Esophagus squamous epithelium (tissue), 5 donors: ENCODE results near the gene SIPA1L2. TPM values are rescaled to one million over a fixed set of nuclear protein-coding genes. Genes with fewer than 3 reads are reported as not detected.
"Not testable (repeated sequence)": the region's sequence is repeated elsewhere in the genome, so short reads cannot be mapped to it uniquely, and the experiment has no call there.

Experiments used
- DNase-seq: peaks from one replicate; lab custom pipeline; 2025; lab: John Stamatoyannopoulos, UW
- H3K27ac ChIP-seq, 4 donors: fragments of 200-600 bp; sonication (generic); one replicate each; pipeline ENCODE4 v1.5.1; 2016 to 2019; ENCODE audit warnings: mild to moderate bottlenecking in 1 of 4
- H3K27me3 ChIP-seq, 4 donors: fragments of 200-600 bp; sonication (generic); 1 replicate in 3 of 4; 2 replicates in 1 of 4; pipeline versions ENCODE4 v1.5.1 to v1.6.0; 2017 to 2021; ENCODE audit warnings: antibody characterized with exemption in 1 of 4
- H3K36me3 ChIP-seq, 3 donors: fragments of 200-600 bp; sonication (generic); one replicate each; pipeline ENCODE4 v1.5.1; 2016 to 2019
- H3K4me1 ChIP-seq, 3 donors: fragments of 200-600 bp; sonication (generic); one replicate each; pipeline ENCODE4 v1.5.1; 2017 to 2019
- H3K4me3 ChIP-seq, 4 donors: fragments of 200-600 bp; sonication (generic); 1 replicate in 3 of 4; 2 replicates in 1 of 4; pipeline ENCODE4 v1.5.1; 2016 to 2019; ENCODE audit warnings: mild to moderate bottlenecking in 2 of 4, moderate library complexity in 1 of 4
- H3K9me3 ChIP-seq, 3 donors: fragments of 200-600 bp; sonication (generic); one replicate each; pipeline ENCODE4 v1.5.1; 2016 to 2019
- POLR2A ChIP-seq, 4 donors: fragments of 450-650 bp; IDR thresholded peaks; one replicate each; pipeline ENCODE4 v1.6.1; 2017; ENCODE audit warnings: antibody characterized with exemption in 4 of 4, mild to moderate bottlenecking in 4 of 4, moderate library complexity in 3 of 4
- WGBS, 2 donors: methylation state at CpG; one replicate each; pipeline ENCODE4 v1.1.5; 2018; 5-methylcytosine and 5-hydroxymethylcytosine counted together
- intact Hi-C: fragments of 100-400 bp; cut with DNase I; formaldehyde crosslinking; loops from one replicate; pipeline ENCODE4 v1.15.0; 2022
- total RNA-seq, 4 donors: library from RNA; depleted of rRNA; stranded (reverse); fragments of >200 nt; gene quantifications; one replicate each; pipeline ENCODE4 v1.1.0, GENCODE V29; 2016
- TF ChIP-seq, protein P1 (sequence below), 6 experiments: fragments of 450-650 bp in 4 of 6; fragments of 200-600 bp in 2 of 6; sonication (generic) in 2 of 6; IDR thresholded peaks; one replicate each; pipeline ENCODE4 v1.5.1; 2016 to 2019; ENCODE audit warnings: antibody characterized with exemption in 6 of 6, mild to moderate bottlenecking in 4 of 6, moderate library complexity in 4 of 6
- donor health status: DM: yes; HTN: yes; CAD: no.

SIPA1L2 gene
- total RNA-seq, 4 donors from 2014 or later, result 29.5 to 51.3 (median 46.0) TPM

- no peaks in the 10 kb centered on the region for H3K36me3 ChIP-seq
- no peaks in the 10 kb centered on the region for H3K27me3 ChIP-seq
- peak overlapping the region in 1 of 4 donors; percentile 12 for H3K4me3 ChIP-seq
- H3K9me3 ChIP-seq, result no peaks in the 10 kb centered on the region
- no peak for DNase-seq
- peak overlapping the region in 3 of 4 donors; percentile 49 to 91 (median 60) for H3K27ac ChIP-seq
- 36 to 46% methylated on average over 6 of the region's 6 CpGs for WGBS, 2 donors
- H3K4me1 ChIP-seq, result peaks cover 14 to 67% (median 21%) of the 10 kb centered on the region in 3 donors
- TF ChIP-seq, protein P1, sequence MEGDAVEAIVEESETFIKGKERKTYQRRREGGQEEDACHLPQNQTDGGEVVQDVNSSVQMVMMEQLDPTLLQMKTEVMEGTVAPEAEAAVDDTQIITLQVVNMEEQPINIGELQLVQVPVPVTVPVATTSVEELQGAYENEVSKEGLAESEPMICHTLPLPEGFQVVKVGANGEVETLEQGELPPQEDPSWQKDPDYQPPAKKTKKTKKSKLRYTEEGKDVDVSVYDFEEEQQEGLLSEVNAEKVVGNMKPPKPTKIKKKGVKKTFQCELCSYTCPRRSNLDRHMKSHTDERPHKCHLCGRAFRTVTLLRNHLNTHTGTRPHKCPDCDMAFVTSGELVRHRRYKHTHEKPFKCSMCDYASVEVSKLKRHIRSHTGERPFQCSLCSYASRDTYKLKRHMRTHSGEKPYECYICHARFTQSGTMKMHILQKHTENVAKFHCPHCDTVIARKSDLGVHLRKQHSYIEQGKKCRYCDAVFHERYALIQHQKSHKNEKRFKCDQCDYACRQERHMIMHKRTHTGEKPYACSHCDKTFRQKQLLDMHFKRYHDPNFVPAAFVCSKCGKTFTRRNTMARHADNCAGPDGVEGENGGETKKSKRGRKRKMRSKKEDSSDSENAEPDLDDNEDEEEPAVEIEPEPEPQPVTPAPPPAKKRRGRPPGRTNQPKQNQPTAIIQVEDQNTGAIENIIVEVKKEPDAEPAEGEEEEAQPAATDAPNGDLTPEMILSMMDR (IDR thresholded peaks at IDR 0.05), result no peak
- no peak for TF ChIP-seq POLR2A (IDR thresholded peaks at IDR 0.05)
- intact Hi-C loops, result no loop called here
These were observed 9.5 kb downstream of the SIPA1L2 start for GRCh38 chr1:232620356-232620969.

- DNase-seq, result no peak
- intact Hi-C loops, result no loop called here
- TF ChIP-seq, protein P1 (IDR thresholded peaks at IDR 0.05), result no peak
- no peak for TF ChIP-seq POLR2A (IDR thresholded peaks at IDR 0.05)
- WGBS, 2 donors, result 90 to 92% methylated on average over 1 of the region's 1 CpG
- H3K4me3 ChIP-seq, result no peak overlapping the region
- no peak overlapping the region for H3K27ac ChIP-seq
- no peaks in the 10 kb centered on the region for H3K27me3 ChIP-seq
- H3K4me1 ChIP-seq, result peaks cover 11 to 60% (median 22%) of the 10 kb centered on the region in 3 donors
- no peaks in the 10 kb centered on the region for H3K9me3 ChIP-seq
- H3K36me3 ChIP-seq, result no peaks in the 10 kb centered on the region
These were observed 12.7 kb downstream of the SIPA1L2 start for GRCh38 chr1:232617237-232617636.

GRCh38 chr1:232615306-232615800 lies 14.6 kb downstream of the SIPA1L2 start:
- H3K4me1 ChIP-seq, result peaks cover 4 to 48% (median 10%) of the 10 kb centered on the region in 3 donors
- H3K9me3 ChIP-seq, result no peaks in the 10 kb centered on the region
- no peak for DNase-seq
- WGBS, 2 donors, result 71 to 83% methylated on average over 4 of the region's 4 CpGs
- no peaks in the 10 kb centered on the region for H3K27me3 ChIP-seq
- intact Hi-C loops, result no loop called here
- no peak overlapping the region for H3K27ac ChIP-seq
- TF ChIP-seq POLR2A (IDR thresholded peaks at IDR 0.05), result no peak
- TF ChIP-seq, protein P1 (IDR thresholded peaks at IDR 0.05), result no peak
- H3K4me3 ChIP-seq, result no peak overlapping the region
- H3K36me3 ChIP-seq, result no peaks in the 10 kb centered on the region

- H3K27me3 ChIP-seq, result no peaks in the 10 kb centered on the region
- no peaks in the 10 kb centered on the region for H3K9me3 ChIP-seq
- intact Hi-C loops, result no loop called here
- no peak for DNase-seq
- H3K4me1 ChIP-seq, result peaks cover 0 to 43% (median 10%) of the 10 kb centered on the region in 3 donors
- TF ChIP-seq POLR2A (IDR thresholded peaks at IDR 0.05), result no peak
- TF ChIP-seq, protein P1 (IDR thresholded peaks at IDR 0.05), result no peak
- no peak overlapping the region for H3K27ac ChIP-seq
- no peak overlapping the region for H3K4me3 ChIP-seq
- H3K36me3 ChIP-seq, result no peaks in the 10 kb centered on the region
These were observed 15.1 kb downstream of the SIPA1L2 start for GRCh38 chr1:232614811-232615210.

DNA sequence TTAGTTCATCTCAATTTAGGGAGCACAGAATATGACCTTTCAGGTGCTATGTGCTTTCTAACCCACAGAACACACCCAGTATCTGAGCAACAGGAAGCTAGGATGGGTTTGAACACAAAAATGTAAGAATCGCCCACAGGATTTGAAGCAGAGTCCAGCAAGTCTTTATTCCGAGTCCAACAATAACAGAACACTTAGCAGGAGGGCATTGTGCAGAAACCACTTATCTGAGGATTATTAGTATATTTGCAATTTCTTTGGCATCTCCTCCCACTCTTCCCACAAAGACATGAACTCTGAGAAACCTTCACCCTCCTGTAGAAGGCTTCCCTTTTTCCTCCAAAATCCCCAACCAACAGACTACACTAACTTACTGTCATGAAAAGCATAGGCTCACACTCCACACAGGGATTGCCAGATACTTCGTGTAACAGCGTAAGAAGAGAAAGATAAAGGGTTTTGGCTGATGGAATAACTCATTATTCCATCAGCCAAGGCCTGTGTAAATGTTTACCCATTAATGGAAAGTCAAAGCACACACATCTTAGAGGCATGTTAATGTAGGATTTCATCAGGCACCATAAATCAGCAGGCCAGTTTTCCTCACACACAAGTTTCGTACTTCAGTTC lies 16.1 kb downstream of the SIPA1L2 start:
- Histone ChIP-seq H3K27me3 (no peaks in the 10 kb centered on the region), H3K27ac (no peak overlapping the region), H3K4me1 (peaks cover 0 to 39% (median 10%) of the 10 kb centered on the region in 3 donors), H3K4me3 (no peak overlapping the region), H3K9me3 (no peaks in the 10 kb centered on the region), H3K36me3 (no peaks in the 10 kb centered on the region)
- 40 to 47% methylated on average over 5 of the region's 5 CpGs for WGBS, 2 donors
- intact Hi-C loops, result no loop called here
- DNase-seq, result no peak
- TF ChIP-seq POLR2A (IDR thresholded peaks at IDR 0.05), result no peak
- TF ChIP-seq, protein P1 (IDR thresholded peaks at IDR 0.05), result no peak

- H3K9me3 ChIP-seq, DNase-seq, H3K27me3 ChIP-seq, intact Hi-C loops, H3K27ac ChIP-seq, H3K36me3 ChIP-seq, H3K4me3 ChIP-seq: not testable (repeated sequence)
- WGBS, 2 donors, result 93 to 94% methylated on average over 7 of the region's 7 CpGs
- peaks cover 0 to 48% (median 10%) of the 10 kb centered on the region in 3 donors for H3K4me1 ChIP-seq
These were observed 17.1 kb downstream of the SIPA1L2 start for GRCh38 chr1:232612836-232613235.
